Astrocyte (in vitro differentiated cells and primary cell): ENCODE data around the gene SPDYE6. TPM values are rescaled to one million over a fixed set of nuclear protein-coding genes. Genes with fewer than 3 reads are reported as not detected.
"Not testable (repeated sequence)": the region's sequence is repeated elsewhere in the genome, so short reads cannot be mapped to it uniquely, and the experiment has no call there.

ENCODE experiments used
- DNase-seq: peaks from one replicate; pipeline ENCODE4 v3.0.0-alpha.2; 2010; ENCODE audit warnings: low read depth
- FAIRE-seq: peaks from 2 replicates; lab custom pipeline; 2011; peaks lifted over from hg19 to GRCh38; lab: Jason Lieb, UNC
- H2AFZ ChIP-seq: 2 replicates; pipeline ENCODE4 v1.6.0; 2012; ENCODE audit warnings: low read depth, low read length, inconsistent platforms
- H3K27ac ChIP-seq: 2 replicates; pipeline ENCODE4 v1.5.1; 2011; ENCODE audit warnings: low read depth, low read length, inconsistent platforms
- H3K27me3 ChIP-seq: 2 replicates; pipeline ENCODE4 v1.6.0; 2011; ENCODE audit warnings: low read length, inconsistent platforms; ENCODE audit not compliant: insufficient read depth
- H3K36me3 ChIP-seq: 2 replicates; pipeline ENCODE4 v1.5.1; 2011; ENCODE audit warnings: low read length, inconsistent platforms; ENCODE audit not compliant: insufficient read depth
- H3K4me1 ChIP-seq: 2 replicates; pipeline ENCODE4 v1.5.1; 2011; ENCODE audit warnings: low read length, inconsistent platforms; ENCODE audit not compliant: insufficient read depth
- H3K4me2 ChIP-seq: 2 replicates; pipeline ENCODE4 v1.6.0; 2012; ENCODE audit warnings: low read length, inconsistent platforms
- H3K4me3 ChIP-seq: 2 replicates; pipeline ENCODE4 v1.5.1; 2011; ENCODE audit warnings: low read depth, mild to moderate bottlenecking, low read length, inconsistent platforms; ENCODE audit not compliant: insufficient read depth
- H3K79me2 ChIP-seq: 2 replicates; pipeline ENCODE4 v1.6.0; 2012; ENCODE audit warnings: mild to moderate bottlenecking, low read length, inconsistent platforms; ENCODE audit not compliant: insufficient read depth
- H3K9ac ChIP-seq: 2 replicates; pipeline ENCODE4 v1.6.0; 2012; ENCODE audit warnings: mild to moderate bottlenecking, low read length, inconsistent platforms
- H3K9me3 ChIP-seq: 2 replicates; pipeline ENCODE4 v1.5.1; 2012; ENCODE audit warnings: low read depth, mild to moderate bottlenecking, low read length, inconsistent platforms; ENCODE audit not compliant: insufficient read depth
- H4K20me1 ChIP-seq: 2 replicates; pipeline ENCODE4 v1.6.0; 2012; ENCODE audit warnings: low read length, inconsistent platforms; ENCODE audit not compliant: insufficient read depth
- H3K27ac Mint-ChIP-seq: one replicate; pipeline ENCODE4 v1.8.0; 2021; ENCODE audit warnings: mild to moderate bottlenecking, mixed read lengths; ENCODE audit not compliant: unreplicated experiment
- H3K27me3 Mint-ChIP-seq: one replicate; pipeline ENCODE4 v1.8.0; 2021; ENCODE audit warnings: low read depth, mixed read lengths; ENCODE audit not compliant: unreplicated experiment
- H3K36me3 Mint-ChIP-seq: one replicate; pipeline ENCODE4 v1.8.0; 2021; ENCODE audit warnings: low read depth, mixed read lengths; ENCODE audit not compliant: unreplicated experiment
- H3K4me1 Mint-ChIP-seq: one replicate; pipeline ENCODE4 v1.8.0; 2021; ENCODE audit warnings: low read depth, mixed read lengths; ENCODE audit not compliant: unreplicated experiment
- H3K4me3 Mint-ChIP-seq: one replicate; pipeline ENCODE4 v1.8.0; 2021; ENCODE audit warnings: mild to moderate bottlenecking, moderate library complexity, mixed read lengths; ENCODE audit not compliant: unreplicated experiment
- H3K9me3 Mint-ChIP-seq: one replicate; pipeline ENCODE4 v1.8.0; 2021; ENCODE audit warnings: mild to moderate bottlenecking, mixed read lengths; ENCODE audit not compliant: unreplicated experiment
- total RNA-seq: library from RNA; stranded (reverse); gene quantifications from 2 replicates; pipeline ENCODE4 v1.2.1, GENCODE V29; 2021

SPDYE6 gene
- total RNA-seq, 1 donor from 2014 or later = not detected

DNA sequence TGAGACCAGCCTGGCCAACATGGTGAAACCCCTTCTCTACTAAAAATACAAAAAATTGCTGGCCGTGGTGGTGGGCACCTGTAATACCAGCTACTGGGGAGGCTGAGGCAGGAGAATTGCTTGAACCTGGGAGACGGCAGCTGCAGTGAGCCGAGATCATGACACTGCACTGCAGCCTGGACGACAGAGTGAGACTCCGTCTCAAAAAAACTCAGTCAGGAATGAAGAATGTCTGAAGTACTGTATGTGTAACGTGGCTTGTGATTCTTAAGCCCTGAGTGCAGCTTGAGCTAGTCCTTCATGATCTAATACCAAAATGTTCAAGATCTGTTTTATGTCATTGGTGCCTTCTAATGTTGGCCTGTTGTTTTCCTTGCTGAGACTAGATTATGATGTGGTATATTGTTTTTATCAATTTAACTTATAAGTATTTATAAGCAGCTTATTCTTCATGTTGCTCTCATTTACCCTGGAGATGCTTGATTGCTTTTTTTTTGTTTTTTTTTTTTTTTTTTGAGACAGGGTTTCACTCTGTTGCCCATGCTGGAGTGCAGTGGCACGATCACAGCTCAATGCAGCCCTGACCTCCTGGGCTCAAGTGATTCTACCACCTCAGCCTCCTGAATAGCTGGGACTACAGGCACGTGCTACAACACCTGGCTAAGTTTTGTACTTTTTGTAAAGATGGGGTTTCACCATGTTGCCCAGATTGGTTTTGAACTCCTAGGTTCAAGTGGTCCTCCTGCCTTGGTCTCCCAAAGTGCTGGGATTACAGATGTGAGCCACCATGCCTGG lies 25.4 kb downstream of the SPDYE6 start:
- not testable (repeated sequence) for H3K36me3 Mint-ChIP-seq, H3K4me1 ChIP-seq, H3K36me3 ChIP-seq, H3K27ac ChIP-seq, H3K4me3 Mint-ChIP-seq, H3K9me3 ChIP-seq, H4K20me1 ChIP-seq, H3K79me2 ChIP-seq, H3K9ac ChIP-seq, H2AFZ ChIP-seq, H3K4me1 Mint-ChIP-seq, DNase-seq, H3K9me3 Mint-ChIP-seq, H3K4me2 ChIP-seq, H3K27ac Mint-ChIP-seq, FAIRE-seq, H3K4me3 ChIP-seq
- H3K27me3 Mint-ChIP-seq = peaks cover 16% of the 10 kb centered on the region
- peaks cover 11% of the 10 kb centered on the region for H3K27me3 ChIP-seq

DNA sequence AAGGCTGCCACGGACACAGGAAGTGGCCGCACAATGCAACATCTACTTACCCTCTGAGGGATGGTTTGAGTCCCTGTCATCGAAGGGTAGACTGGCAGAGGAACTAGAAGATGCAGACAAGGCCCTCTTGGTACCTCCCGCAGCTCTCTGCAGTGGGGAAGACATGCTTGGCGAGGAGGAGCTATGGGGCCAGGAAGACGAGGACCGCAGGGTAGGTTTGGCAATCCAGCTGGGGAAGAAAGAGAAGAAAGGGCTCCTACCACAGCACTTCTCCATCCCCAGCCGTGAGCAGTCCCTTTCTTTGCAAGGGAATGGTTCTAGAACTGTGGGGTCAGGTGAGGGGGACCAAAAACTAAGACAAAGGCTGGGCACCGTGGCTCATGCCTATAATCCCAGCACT lies 26.9 kb downstream of the SPDYE6 start:
- peaks cover 16% of the 10 kb centered on the region for H3K27me3 Mint-ChIP-seq
- H3K4me3 Mint-ChIP-seq, H3K79me2 ChIP-seq, H3K9ac ChIP-seq, H3K27ac ChIP-seq, FAIRE-seq, H3K4me2 ChIP-seq, H3K4me3 ChIP-seq, H2AFZ ChIP-seq, H3K9me3 ChIP-seq, H4K20me1 ChIP-seq, H3K4me1 Mint-ChIP-seq, H3K4me1 ChIP-seq, DNase-seq, H3K9me3 Mint-ChIP-seq, H3K36me3 ChIP-seq, H3K36me3 Mint-ChIP-seq, H3K27ac Mint-ChIP-seq: not testable (repeated sequence)
- peaks cover 11% of the 10 kb centered on the region for H3K27me3 ChIP-seq

GRCh38 chr7:102328863-102329262 lies 27.4 kb downstream of the SPDYE6 start:
- H2AFZ ChIP-seq, H3K36me3 Mint-ChIP-seq, FAIRE-seq, H3K4me3 Mint-ChIP-seq, H3K4me2 ChIP-seq, H3K9ac ChIP-seq, H3K79me2 ChIP-seq, H3K4me1 ChIP-seq, H3K27ac Mint-ChIP-seq, H3K36me3 ChIP-seq, H3K27ac ChIP-seq, H3K9me3 Mint-ChIP-seq, H3K4me3 ChIP-seq, DNase-seq, H3K4me1 Mint-ChIP-seq, H3K9me3 ChIP-seq, H4K20me1 ChIP-seq: not testable (repeated sequence)
- H3K27me3 ChIP-seq = peaks cover 11% of the 10 kb centered on the region
- H3K27me3 Mint-ChIP-seq = peaks cover 16% of the 10 kb centered on the region

GRCh38 chr7:102327183-102327582 lies 29.1 kb downstream of the SPDYE6 start:
- H3K36me3 Mint-ChIP-seq = not testable (repeated sequence)
- peaks cover 22% of the 10 kb centered on the region for H3K27me3 Mint-ChIP-seq

More at GRCh38 chr7:102327183-102327582, 29.1 kb downstream of the SPDYE6 start:
- H3K4me3 Mint-ChIP-seq, FAIRE-seq, H2AFZ ChIP-seq, H3K4me1 ChIP-seq, H3K4me3 ChIP-seq, H3K79me2 ChIP-seq, H3K4me1 Mint-ChIP-seq, DNase-seq, H3K27ac Mint-ChIP-seq, H3K4me2 ChIP-seq, H3K9me3 Mint-ChIP-seq, H3K27ac ChIP-seq, H4K20me1 ChIP-seq, H3K9ac ChIP-seq, H3K9me3 ChIP-seq, H3K36me3 ChIP-seq: not testable (repeated sequence)
- H3K27me3 ChIP-seq = peaks cover 11% of the 10 kb centered on the region
